ENCODE data around the gene SHMT2.

DNA sequence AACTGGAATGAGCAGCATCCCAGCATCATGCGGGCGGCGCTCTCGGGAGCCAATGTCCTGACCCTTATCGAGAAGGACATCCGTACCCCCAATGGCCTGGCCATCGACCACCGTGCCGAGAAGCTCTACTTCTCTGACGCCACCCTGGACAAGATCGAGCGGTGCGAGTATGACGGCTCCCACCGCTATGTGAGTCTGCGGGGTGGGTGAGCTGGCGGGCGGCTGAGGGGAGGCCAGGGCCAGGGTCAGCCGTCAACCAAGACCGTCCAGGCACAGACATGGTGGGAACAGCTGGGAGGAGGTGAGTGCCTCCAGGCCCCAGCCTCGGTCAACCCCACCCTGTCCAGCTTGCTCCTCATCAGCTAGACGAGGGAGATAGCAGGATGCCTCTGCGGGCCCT is 38.7 kb upstream of the SHMT2 start:
- TF ChIP-seq, protein P1, sequence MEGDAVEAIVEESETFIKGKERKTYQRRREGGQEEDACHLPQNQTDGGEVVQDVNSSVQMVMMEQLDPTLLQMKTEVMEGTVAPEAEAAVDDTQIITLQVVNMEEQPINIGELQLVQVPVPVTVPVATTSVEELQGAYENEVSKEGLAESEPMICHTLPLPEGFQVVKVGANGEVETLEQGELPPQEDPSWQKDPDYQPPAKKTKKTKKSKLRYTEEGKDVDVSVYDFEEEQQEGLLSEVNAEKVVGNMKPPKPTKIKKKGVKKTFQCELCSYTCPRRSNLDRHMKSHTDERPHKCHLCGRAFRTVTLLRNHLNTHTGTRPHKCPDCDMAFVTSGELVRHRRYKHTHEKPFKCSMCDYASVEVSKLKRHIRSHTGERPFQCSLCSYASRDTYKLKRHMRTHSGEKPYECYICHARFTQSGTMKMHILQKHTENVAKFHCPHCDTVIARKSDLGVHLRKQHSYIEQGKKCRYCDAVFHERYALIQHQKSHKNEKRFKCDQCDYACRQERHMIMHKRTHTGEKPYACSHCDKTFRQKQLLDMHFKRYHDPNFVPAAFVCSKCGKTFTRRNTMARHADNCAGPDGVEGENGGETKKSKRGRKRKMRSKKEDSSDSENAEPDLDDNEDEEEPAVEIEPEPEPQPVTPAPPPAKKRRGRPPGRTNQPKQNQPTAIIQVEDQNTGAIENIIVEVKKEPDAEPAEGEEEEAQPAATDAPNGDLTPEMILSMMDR (conservative IDR thresholded peaks at IDR 0.05 in 1 of 2, IDR thresholded peaks at IDR 0.05 in 1 of 2; ENCODE audit: extremely low read depth in 1 of 2, insufficient read depth in 1 of 2, low read depth in 1 of 2, low read length in 2 of 2): no peak
- no peak for TF ChIP-seq EZH2 (IDR thresholded peaks at IDR 0.05; ENCODE audit: borderline replicate concordance, low read length)
